ENCODE data around the gene ZNF516. TPM values are rescaled to one million over a fixed set of nuclear protein-coding genes. Genes with fewer than 3 reads are reported as not detected.

Gene ZNF516
- total and polyA plus RNA-seq, 2 of the 13 experiments (the other 11 are each of a cell fraction or from before 2014, with no cell fraction given) = 16.6 to 18.7 TPM

DNA sequence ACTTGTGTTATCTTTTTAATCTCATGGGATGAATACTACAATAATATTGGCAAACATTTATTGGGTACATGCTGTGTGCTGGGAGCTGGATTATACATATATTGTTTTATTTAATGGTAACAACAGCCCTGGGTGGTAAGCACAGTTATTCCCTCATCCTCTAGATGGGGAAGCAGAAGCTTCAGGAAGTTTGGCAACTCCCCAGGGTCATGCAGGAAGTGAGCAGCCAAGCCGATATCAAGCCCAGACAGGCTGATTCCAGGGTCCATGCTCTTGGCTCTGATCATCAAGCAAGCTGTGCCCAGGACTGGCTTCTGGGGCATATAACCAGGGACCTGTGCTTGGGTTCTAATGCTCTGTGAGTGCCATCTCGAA, 155.8 kb downstream of the ZNF516 start:
- FAIRE-seq (no peak), DNase-seq (ENCODE audit: low spot score) (no peak), ATAC-seq (no peak)
- Histone ChIP-seq H3K9ac (ENCODE audit: insufficient read depth, low read depth, low read length) (no peak overlapping the region), H3K27ac (ENCODE audit: extremely low read length, insufficient read depth, low read length) (no peak overlapping the region), H3K79me2 (ENCODE audit: insufficient read depth, low read length) (no peaks in the 10 kb centered on the region), H3K27me3 (ENCODE audit: control insufficient read depth in 1 of 2, insufficient read depth in 2 of 2, low read length in 2 of 2) (no peaks in the 10 kb centered on the region), H3K4me2 (ENCODE audit: low read depth, low read length) (no peak overlapping the region), H3K4me1 (ENCODE audit: insufficient read depth, low read length) (no peaks in the 10 kb centered on the region), H2AFZ (ENCODE audit: low read length) (no peak overlapping the region), H4K20me1 (ENCODE audit: insufficient read depth, low read length) (no peaks in the 10 kb centered on the region), H3K4me3 (replicated peaks in 1 of 3; ENCODE audit: insufficient read depth in 1 of 3, low read depth in 2 of 3, low read length in 3 of 3) (no peak overlapping the region), H3K36me3 (replicated peaks in 1 of 2; ENCODE audit: control insufficient read depth in 1 of 2, insufficient read depth in 2 of 2, low read length in 2 of 2) (no peaks in the 10 kb centered on the region), H3K9me3 (ENCODE audit: low read length) (no peaks in the 10 kb centered on the region)
- POLR2A ChIA-PET = no interaction called here
- in situ Hi-C loops (cut with HindIII; ENCODE audit: extremely low pct_ligation_motif_present, low pct_unique_long_range_greater_than_20kb) = no loop called here
- no peak for TF ChIP-seq PHF5A (CRISPR knock-in tag; IDR thresholded peaks at IDR 0.05; ENCODE audit: low read depth, unreplicated experiment)
- no peak for TF ChIP-seq ZNF549 (CRISPR knock-in tag; IDR thresholded peaks at IDR 0.05)
- TF ChIP-seq, protein P1, sequence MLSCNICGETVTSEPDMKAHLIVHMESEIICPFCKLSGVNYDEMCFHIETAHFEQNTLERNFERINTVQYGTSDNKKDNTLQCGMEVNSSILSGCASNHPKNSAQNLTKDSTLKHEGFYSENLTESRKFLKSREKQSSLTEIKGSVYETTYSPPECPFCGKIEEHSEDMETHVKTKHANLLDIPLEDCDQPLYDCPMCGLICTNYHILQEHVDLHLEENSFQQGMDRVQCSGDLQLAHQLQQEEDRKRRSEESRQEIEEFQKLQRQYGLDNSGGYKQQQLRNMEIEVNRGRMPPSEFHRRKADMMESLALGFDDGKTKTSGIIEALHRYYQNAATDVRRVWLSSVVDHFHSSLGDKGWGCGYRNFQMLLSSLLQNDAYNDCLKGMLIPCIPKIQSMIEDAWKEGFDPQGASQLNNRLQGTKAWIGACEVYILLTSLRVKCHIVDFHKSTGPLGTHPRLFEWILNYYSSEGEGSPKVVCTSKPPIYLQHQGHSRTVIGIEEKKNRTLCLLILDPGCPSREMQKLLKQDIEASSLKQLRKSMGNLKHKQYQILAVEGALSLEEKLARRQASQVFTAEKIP (CRISPR knock-in tag; IDR thresholded peaks at IDR 0.05; ENCODE audit: borderline replicate concordance) = no peak
- TF ChIP-seq DBP (CRISPR knock-in tag; IDR thresholded peaks at IDR 0.05; ENCODE audit: not compliant biosample characterization) = no peak
- TF ChIP-seq GMEB2 (CRISPR knock-in tag; IDR thresholded peaks at IDR 0.05; ENCODE audit: low read depth) = no peak
- TF ChIP-seq ZBTB14 (CRISPR knock-in tag; IDR thresholded peaks at IDR 0.05) = no peak
- TF ChIP-seq, protein P2, sequence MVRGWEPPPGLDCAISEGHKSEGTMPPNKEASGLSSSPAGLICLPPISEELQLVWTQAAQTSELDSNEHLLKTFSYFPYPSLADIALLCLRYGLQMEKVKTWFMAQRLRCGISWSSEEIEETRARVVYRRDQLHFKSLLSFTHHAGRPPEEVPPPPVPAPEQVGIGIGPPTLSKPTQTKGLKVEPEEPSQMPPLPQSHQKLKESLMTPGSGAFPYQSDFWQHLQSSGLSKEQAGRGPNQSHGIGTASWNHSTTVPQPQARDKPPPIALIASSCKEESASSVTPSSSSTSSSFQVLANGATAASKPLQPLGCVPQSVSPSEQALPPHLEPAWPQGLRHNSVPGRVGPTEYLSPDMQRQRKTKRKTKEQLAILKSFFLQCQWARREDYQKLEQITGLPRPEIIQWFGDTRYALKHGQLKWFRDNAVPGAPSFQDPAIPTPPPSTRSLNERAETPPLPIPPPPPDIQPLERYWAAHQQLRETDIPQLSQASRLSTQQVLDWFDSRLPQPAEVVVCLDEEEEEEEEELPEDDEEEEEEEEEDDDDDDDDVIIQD (CRISPR knock-in tag; IDR thresholded peaks at IDR 0.05; ENCODE audit: low read depth) = no peak
- no peak for TF ChIP-seq ZNF550 (CRISPR knock-in tag; IDR thresholded peaks at IDR 0.05; ENCODE audit: borderline replicate concordance)
- no peak for TF ChIP-seq ZNF350 (CRISPR knock-in tag; IDR thresholded peaks at IDR 0.05; ENCODE audit: borderline replicate concordance, low read depth)
- no peak for TF ChIP-seq MLLT10 (CRISPR knock-in tag; IDR thresholded peaks at IDR 0.05)
- TF ChIP-seq, protein P3, sequence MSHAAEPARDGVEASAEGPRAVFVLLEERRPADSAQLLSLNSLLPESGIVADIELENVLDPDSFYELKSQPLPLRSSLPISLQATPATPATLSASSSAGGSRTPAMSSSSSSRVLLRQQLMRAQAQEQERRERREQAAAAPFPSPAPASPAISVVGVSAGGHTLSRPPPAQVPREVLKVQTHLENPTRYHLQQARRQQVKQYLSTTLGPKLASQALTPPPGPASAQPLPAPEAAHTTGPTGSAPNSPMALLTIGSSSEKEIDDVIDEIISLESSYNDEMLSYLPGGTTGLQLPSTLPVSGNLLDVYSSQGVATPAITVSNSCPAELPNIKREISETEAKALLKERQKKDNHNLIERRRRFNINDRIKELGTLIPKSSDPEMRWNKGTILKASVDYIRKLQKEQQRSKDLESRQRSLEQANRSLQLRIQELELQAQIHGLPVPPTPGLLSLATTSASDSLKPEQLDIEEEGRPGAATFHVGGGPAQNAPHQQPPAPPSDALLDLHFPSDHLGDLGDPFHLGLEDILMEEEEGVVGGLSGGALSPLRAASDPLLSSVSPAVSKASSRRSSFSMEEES (CRISPR knock-in tag; IDR thresholded peaks at IDR 0.05) = no peak
- TF ChIP-seq ZFP90 (CRISPR knock-in tag; IDR thresholded peaks at IDR 0.05; ENCODE audit: borderline replicate concordance) = no peak
- WGBS (ENCODE audit: low lambda C conversion rate) = 0% methylated on average over 1 of the region's 2 CpGs
- no TSS peak for BruUV-seq (replicated peaks)
- CTCF ChIA-PET (ENCODE audit: low intra/inter-chr PET ratio, low total read pairs) = no interaction called here
- intact Hi-C loops (cut with micrococcal nuclease; ENCODE audit: unreplicated experiment) = no loop called here
